GM12878 (cell line): Measurements from ENCODE around the gene SEC31A. TPM values are rescaled to one million over a fixed set of nuclear protein-coding genes. Genes with fewer than 3 reads are reported as not detected.

ENCODE experiments used
- ATAC-seq: fragments of 200-7000 bp; cut with Tn5 transposase; 3 replicates; pipeline ENCODE4 v1.9.1; 2020; ENCODE audit warnings: mild to moderate bottlenecking, moderate library complexity
- BruUV-seq: library from RNA; stranded (reverse); fragments of 400-500 nt; replicated peaks from 2 replicates; lab custom pipeline; 2021; lab: Mats Ljungman, UMichigan
- CTCF ChIA-PET: fragments of 300-600 bp; sonication (Branson Sonifier 250); formaldehyde crosslinking; extraction: SDS; loops from one replicate; lab custom pipeline; 2021; ENCODE audit warnings: inconsistent platforms; lab: Yijun Ruan, JAX
- POLR2A ChIA-PET: fragments of 350-600 bp; formaldehyde crosslinking; extraction: SDS; loops from one replicate; lab custom pipeline; 2021; ENCODE audit warnings: inconsistent platforms; lab: Charles Lee
- RAD21 ChIA-PET: fragments of 300-600 bp; sonication (Branson Sonifier 250); formaldehyde crosslinking; loops from one replicate; lab custom pipeline; 2023; ENCODE audit warnings: antibody characterized with exemption; ENCODE audit not compliant: unreplicated experiment; lab: Charles Lee
- SMC1A ChIA-PET: fragments of 300-600 bp; sonication (Branson Sonifier 250); formaldehyde crosslinking; loops from one replicate; lab custom pipeline; 2023; ENCODE audit not compliant: unreplicated experiment, uncharacterized antibody; lab: Charles Lee
- DNase-seq: peaks from one replicate; pipeline ENCODE4 v3.0.0-alpha.2; 2011; ENCODE audit warnings: low read depth, low spot score
- FAIRE-seq: peaks from 3 replicates; lab custom pipeline; 2011; peaks lifted over from hg19 to GRCh38; lab: Jason Lieb, UNC
- H2AFZ ChIP-seq: 2 replicates; pipeline ENCODE4 v1.6.0; 2011; ENCODE audit warnings: low read depth, low read length, control low read depth; ENCODE audit not compliant: control insufficient read depth
- H3K27ac ChIP-seq: 2 replicates; pipeline ENCODE4 v1.5.1; 2011; ENCODE audit warnings: control low read depth; ENCODE audit not compliant: control insufficient read depth, insufficient read depth
- H3K27me3 ChIP-seq, 2 experiments: replicated peaks in 1 of 2; 2 replicates each; pipeline versions ENCODE4 v1.6.0 to v1.6.1; 2011; ENCODE audit warnings: low read length in 1 of 2; ENCODE audit not compliant: control insufficient read depth in 2 of 2, insufficient read depth in 2 of 2
- H3K36me3 ChIP-seq, 2 experiments: 2 replicates each; pipeline ENCODE4 v1.5.1; 2011; ENCODE audit warnings: low read length in 1 of 2; ENCODE audit not compliant: control insufficient read depth in 2 of 2, insufficient read depth in 2 of 2
- H3K4me1 ChIP-seq: 2 replicates; pipeline ENCODE4 v1.6.1; 2011; ENCODE audit warnings: mild to moderate bottlenecking, low read length, moderate library complexity, mixed read lengths; ENCODE audit not compliant: control insufficient read depth, insufficient read depth
- H3K4me2 ChIP-seq: 2 replicates; pipeline ENCODE4 v1.6.0; 2011; ENCODE audit warnings: control low read depth; ENCODE audit not compliant: control insufficient read depth, insufficient read depth
- H3K4me3 ChIP-seq: fragments of 200-600 bp; sonication (generic); 2 replicates; pipeline ENCODE4 v1.5.1; 2016
- H3K79me2 ChIP-seq: 2 replicates; pipeline ENCODE4 v1.6.0; 2011; ENCODE audit warnings: low read length; ENCODE audit not compliant: control insufficient read depth, insufficient read depth
- H3K9ac ChIP-seq: 2 replicates; pipeline ENCODE4 v1.8.0; 2011; ENCODE audit warnings: low read length, control low read depth, mixed read lengths; ENCODE audit not compliant: control insufficient read depth, insufficient read depth
- H3K9me3 ChIP-seq: replicated peaks from 3 replicates; pipeline ENCODE4 v1.5.1; 2011; ENCODE audit warnings: mild to moderate bottlenecking, low read length; ENCODE audit not compliant: control insufficient read depth, insufficient read depth
- H4K20me1 ChIP-seq: 2 replicates; pipeline ENCODE4 v1.6.0; 2011; ENCODE audit not compliant: control insufficient read depth, insufficient read depth
- BRCA1 ChIP-seq: IDR thresholded peaks from 2 replicates; pipeline ENCODE4 v1.6.1; 2011; ENCODE audit warnings: low read depth, low read length, improper control_type of control experiment
- CBX5 ChIP-seq: sonication (generic); IDR thresholded peaks from 2 replicates; pipeline ENCODE4 v1.6.1; 2016; ENCODE audit warnings: low read depth, moderate library complexity, mild to moderate bottlenecking, inconsistent platforms
- FOXM1 ChIP-seq: IDR thresholded peaks from 2 replicates; pipeline ENCODE4 v1.6.1; 2012; ENCODE audit warnings: low read depth, mild to moderate bottlenecking, inconsistent platforms, low read length, moderate library complexity
- JUNB ChIP-seq: IDR thresholded peaks from 2 replicates; pipeline ENCODE4 v1.6.1; 2016; ENCODE audit warnings: antibody characterized with exemption, mild to moderate bottlenecking
- MYC ChIP-seq: IDR thresholded peaks from 2 replicates; pipeline ENCODE4 v1.6.1; 2011; ENCODE audit warnings: mild to moderate bottlenecking, low read length, moderate library complexity, inconsistent platforms; ENCODE audit not compliant: insufficient read depth, insufficient replicate concordance, insufficient read length, severe bottlenecking
- POU2F2 ChIP-seq: IDR thresholded peaks from 3 replicates; pipeline ENCODE4 v1.6.1; 2011; ENCODE audit warnings: low read depth, mild to moderate bottlenecking, low read length, borderline replicate concordance
- SMARCA5 ChIP-seq: fragments of 450-650 bp; IDR thresholded peaks from 2 replicates; pipeline ENCODE4 v1.6.1; 2017; ENCODE audit warnings: mild to moderate bottlenecking
- WGBS: methylation state at CpG from one replicate; pipeline ENCODE4 v1.1.6; 2016; ENCODE audit warnings: low lambda C conversion rate; ENCODE audit not compliant: insufficient replicate concordance, insufficient coverage; ENCODE audit errors: missing lambda C conversion rate; 5-methylcytosine and 5-hydroxymethylcytosine counted together
- in situ Hi-C: fragments of 300-500 bp; cut with MboI; formaldehyde crosslinking; loops from 9 replicates; pipeline ENCODE4 v1.14.3; 2018; ENCODE audit warnings: mixed read lengths
- intact Hi-C: fragments of 100-400 bp; cut with micrococcal nuclease; formaldehyde crosslinking; loops from one replicate; pipeline ENCODE4 v1.14.2; 2022; ENCODE audit not compliant: unreplicated experiment
- polyA plus RNA-seq, 11 experiments: library from polyadenylated mRNA; depleted of rRNA in 4 of 11; unstranded in 6 of 11; stranded (reverse) in 5 of 11; fragments of >200 nt; fragmentation: Nextera tagmentation in 4 of 11; fragmentation: Illumina TruSeq in 1 of 11; extraction: Ambion mirVana in 4 of 11; extraction: Trizol in 1 of 11; gene quantifications; 1 replicate in 1 of 11; 2 replicates in 10 of 11; pipeline versions ENCODE4 v1.2.1 to v1.2.3, GENCODE V29; 2011 to 2016; ENCODE audit warnings: inconsistent platforms in 2 of 11, missing spikeins in 2 of 11, low read depth in 1 of 11
- total RNA-seq, 4 experiments: library from RNA; depleted of rRNA in 3 of 4; stranded (reverse); fragments of >200 nt in 3 of 4; fragmentation: Illumina TruSeq in 1 of 4; extraction: Trizol in 1 of 4; gene quantifications; 2 replicates each; pipeline versions ENCODE4 v1.2.1 to v1.2.3, GENCODE V29; 2013 to 2021
- TF ChIP-seq, protein P1 (sequence below): fragments of 450-650 bp; IDR thresholded peaks from 2 replicates; pipeline ENCODE4 v1.6.1; 2017; ENCODE audit warnings: mild to moderate bottlenecking, moderate library complexity

The SEC31A gene
- total and polyA plus RNA-seq, 10 of the 15 experiments (the other 5 are each of a cell fraction or from before 2014, with no cell fraction given) = 74.6 to 171 (median 129) TPM

DNA sequence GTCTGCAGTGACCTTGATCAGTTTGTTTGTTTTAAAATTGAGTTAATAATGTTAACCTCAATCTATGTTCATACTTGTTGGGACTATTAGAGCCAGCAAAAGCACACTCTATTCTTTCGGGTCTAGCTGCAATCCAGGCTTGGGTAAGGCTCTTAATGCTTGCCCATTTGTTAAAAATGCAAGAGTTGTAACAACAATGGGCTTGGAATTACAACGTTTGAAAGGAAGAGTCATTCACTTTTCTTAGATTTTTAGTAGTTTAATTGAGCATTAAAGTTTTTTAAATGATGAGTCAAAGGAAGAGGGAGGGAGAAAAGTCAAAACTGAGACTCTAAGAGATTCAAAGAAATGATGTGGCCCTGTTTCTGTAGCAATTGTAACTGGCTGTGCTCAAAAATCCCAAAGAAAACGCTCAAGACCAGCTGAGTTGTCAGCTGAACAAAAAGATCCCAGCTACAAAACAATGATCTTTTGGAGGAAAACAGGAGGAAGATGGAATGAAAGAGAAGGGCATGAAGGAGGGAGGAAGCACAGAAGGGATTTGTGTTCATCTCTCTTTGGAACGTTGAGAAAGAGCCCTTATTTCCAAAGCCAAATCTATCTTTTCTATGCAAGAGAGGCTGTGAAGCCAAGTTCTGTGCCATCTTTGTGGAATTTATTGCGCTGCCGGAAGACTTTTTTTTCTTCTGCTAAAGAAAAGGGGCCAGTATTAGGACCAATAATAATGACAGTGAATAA lies 97.9 kb downstream of the SEC31A start (continued):
- TF ChIP-seq, protein P1, sequence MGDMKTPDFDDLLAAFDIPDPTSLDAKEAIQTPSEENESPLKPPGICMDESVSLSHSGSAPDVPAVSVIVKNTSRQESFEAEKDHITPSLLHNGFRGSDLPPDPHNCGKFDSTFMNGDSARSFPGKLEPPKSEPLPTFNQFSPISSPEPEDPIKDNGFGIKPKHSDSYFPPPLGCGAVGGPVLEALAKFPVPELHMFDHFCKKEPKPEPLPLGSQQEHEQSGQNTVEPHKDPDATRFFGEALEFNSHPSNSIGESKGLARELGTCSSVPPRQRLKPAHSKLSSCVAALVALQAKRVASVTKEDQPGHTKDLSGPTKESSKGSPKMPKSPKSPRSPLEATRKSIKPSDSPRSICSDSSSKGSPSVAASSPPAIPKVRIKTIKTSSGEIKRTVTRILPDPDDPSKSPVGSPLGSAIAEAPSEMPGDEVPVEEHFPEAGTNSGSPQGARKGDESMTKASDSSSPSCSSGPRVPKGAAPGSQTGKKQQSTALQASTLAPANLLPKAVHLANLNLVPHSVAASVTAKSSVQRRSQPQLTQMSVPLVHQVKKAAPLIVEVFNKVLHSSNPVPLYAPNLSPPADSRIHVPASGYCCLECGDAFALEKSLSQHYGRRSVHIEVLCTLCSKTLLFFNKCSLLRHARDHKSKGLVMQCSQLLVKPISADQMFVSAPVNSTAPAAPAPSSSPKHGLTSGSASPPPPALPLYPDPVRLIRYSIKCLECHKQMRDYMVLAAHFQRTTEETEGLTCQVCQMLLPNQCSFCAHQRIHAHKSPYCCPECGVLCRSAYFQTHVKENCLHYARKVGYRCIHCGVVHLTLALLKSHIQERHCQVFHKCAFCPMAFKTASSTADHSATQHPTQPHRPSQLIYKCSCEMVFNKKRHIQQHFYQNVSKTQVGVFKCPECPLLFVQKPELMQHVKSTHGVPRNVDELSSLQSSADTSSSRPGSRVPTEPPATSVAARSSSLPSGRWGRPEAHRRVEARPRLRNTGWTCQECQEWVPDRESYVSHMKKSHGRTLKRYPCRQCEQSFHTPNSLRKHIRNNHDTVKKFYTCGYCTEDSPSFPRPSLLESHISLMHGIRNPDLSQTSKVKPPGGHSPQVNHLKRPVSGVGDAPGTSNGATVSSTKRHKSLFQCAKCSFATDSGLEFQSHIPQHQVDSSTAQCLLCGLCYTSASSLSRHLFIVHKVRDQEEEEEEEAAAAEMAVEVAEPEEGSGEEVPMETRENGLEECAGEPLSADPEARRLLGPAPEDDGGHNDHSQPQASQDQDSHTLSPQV = no peak
- TF ChIP-seq POU2F2 (no peak), CBX5 (no peak), MYC (no peak), FOXM1 (no peak)

DNA sequence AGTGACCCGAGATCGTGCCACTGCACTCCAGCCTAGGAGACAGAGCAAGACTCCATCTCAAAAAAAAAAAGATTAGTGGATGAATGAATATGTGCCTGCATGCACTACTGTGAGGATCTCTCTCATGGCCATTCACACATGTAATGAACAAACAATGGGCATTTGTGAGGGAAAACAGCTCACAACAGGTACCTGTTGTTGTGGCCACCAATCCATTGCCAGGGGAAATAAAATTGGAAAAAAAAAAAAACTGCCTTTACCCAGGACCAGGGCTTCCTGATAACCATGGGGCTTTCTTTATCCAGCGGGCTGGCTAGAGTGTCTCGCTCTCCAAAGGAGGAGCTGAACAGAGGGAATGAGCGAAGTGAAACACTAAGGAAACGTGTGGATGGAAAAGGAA lies 99.8 kb downstream of the SEC31A start:
- H3K9me3 ChIP-seq = no peaks in the 10 kb centered on the region
- H3K36me3 ChIP-seq = no peaks in the 10 kb centered on the region
- POLR2A ChIA-PET = no interaction called here
- no peak overlapping the region for H3K4me3 ChIP-seq
- H4K20me1 ChIP-seq = no peaks in the 10 kb centered on the region
- 57% methylated on average over 6 of the region's 6 CpGs for WGBS
- H3K79me2 ChIP-seq = no peaks in the 10 kb centered on the region
- no peak overlapping the region for H3K4me2 ChIP-seq
- H3K27ac ChIP-seq = no peak overlapping the region
- RAD21 ChIA-PET = no interaction called here
- intact Hi-C loops = no loop called here
- H3K27me3 ChIP-seq = no peaks in the 10 kb centered on the region
- CTCF ChIA-PET = interaction anchor here (1.1 kb wide), 1 partner anchor 21 kb away, joined by 4 read pairs; no protein-coding TSS in a partner anchor
- SMC1A ChIA-PET = no interaction called here
- in situ Hi-C loops = no loop called here
- no peak for TF ChIP-seq BRCA1
- TF ChIP-seq JUNB = no peak
- no peak for TF ChIP-seq SMARCA5
- TF ChIP-seq MYC = no peak
- H2AFZ ChIP-seq = no peak overlapping the region
- DNase-seq (no peak), ATAC-seq (no peak), FAIRE-seq (no peak)
- no peak overlapping the region for H3K9ac ChIP-seq
- no TSS peak for BruUV-seq
- no peaks in the 10 kb centered on the region for H3K4me1 ChIP-seq
